Gastroesophageal sphincter (tissue), 4 donors: ENCODE results near the gene SEL1L2. TPM values are rescaled to one million over a fixed set of nuclear protein-coding genes. Genes with fewer than 3 reads are reported as not detected.

Source experiments
- ATAC-seq: fragments of 150-250 bp; one replicate; pipeline ENCODE4 v1.9.1; 2016; ENCODE audit warnings: mild to moderate bottlenecking, moderate library complexity
- H3K27ac ChIP-seq, 4 donors: fragments of 200-600 bp; sonication (generic) in 3 of 4; 1 replicate in 3 of 4; 2 replicates in 1 of 4; pipeline ENCODE4 v1.5.1; 2016 to 2019
- H3K27me3 ChIP-seq: fragments of 200-600 bp; sonication (generic); one replicate; pipeline ENCODE4 v1.5.1; 2019
- H3K36me3 ChIP-seq, 2 donors: fragments of 200-600 bp; sonication (generic); one replicate each; pipeline ENCODE4 v1.5.1; 2019; ENCODE audit warnings: control low read depth in 1 of 2
- H3K4me1 ChIP-seq, 3 donors: fragments of 200-600 bp; sonication (generic); 1 replicate in 2 of 3; 2 replicates in 1 of 3; pipeline ENCODE4 v1.5.1; 2016 to 2019; ENCODE audit warnings: control low read depth in 2 of 3
- H3K4me3 ChIP-seq, 2 donors: fragments of 200-600 bp; sonication (generic); one replicate each; pipeline ENCODE4 v1.5.1; 2019; ENCODE audit warnings: mild to moderate bottlenecking in 1 of 2, moderate library complexity in 1 of 2
- H3K9me3 ChIP-seq, 3 donors: fragments of 200-600 bp; sonication (generic); one replicate each; pipeline ENCODE4 v1.5.1; 2017 to 2019; ENCODE audit warnings: control low read depth in 2 of 3
- EP300 ChIP-seq: sonication (generic); formaldehyde crosslinking; IDR thresholded peaks from one replicate; pipeline ENCODE4 v1.6.1; 2017; ENCODE audit warnings: antibody characterized with exemption, mild to moderate bottlenecking
- POLR2A ChIP-seq, 2 donors: fragments of 450-650 bp; IDR thresholded peaks; one replicate each; pipeline ENCODE4 v1.6.1; 2017; ENCODE audit warnings: antibody characterized with exemption in 2 of 2, mild to moderate bottlenecking in 2 of 2, moderate library complexity in 1 of 2
- POLR2AphosphoS5 ChIP-seq: sonication (generic); formaldehyde crosslinking; IDR thresholded peaks from one replicate; pipeline ENCODE4 v1.6.1; 2017; ENCODE audit warnings: antibody characterized with exemption
- WGBS, 2 donors: methylation state at CpG; one replicate each; pipeline ENCODE4 v1.1.5; 2018; ENCODE audit warnings: low coverage in 1 of 2; 5-methylcytosine and 5-hydroxymethylcytosine counted together
- total RNA-seq, 4 donors: library from RNA; depleted of rRNA; stranded (reverse); fragments of >200 nt; gene quantifications; one replicate each; pipeline ENCODE4 v1.1.0, GENCODE V29; 2016
- TF ChIP-seq, protein P1 (sequence below), 4 experiments: fragments of 200-600 bp in 2 of 4; fragments of 450-650 bp in 2 of 4; sonication (generic) in 1 of 4; IDR thresholded peaks; one replicate each; pipeline ENCODE4 v1.5.1; 2017 to 2019; ENCODE audit warnings: antibody characterized with exemption in 4 of 4, mild to moderate bottlenecking in 2 of 4, moderate library complexity in 2 of 4

Gene SEL1L2
- total RNA-seq, 4 donors from 2014 or later = not detected

DNA sequence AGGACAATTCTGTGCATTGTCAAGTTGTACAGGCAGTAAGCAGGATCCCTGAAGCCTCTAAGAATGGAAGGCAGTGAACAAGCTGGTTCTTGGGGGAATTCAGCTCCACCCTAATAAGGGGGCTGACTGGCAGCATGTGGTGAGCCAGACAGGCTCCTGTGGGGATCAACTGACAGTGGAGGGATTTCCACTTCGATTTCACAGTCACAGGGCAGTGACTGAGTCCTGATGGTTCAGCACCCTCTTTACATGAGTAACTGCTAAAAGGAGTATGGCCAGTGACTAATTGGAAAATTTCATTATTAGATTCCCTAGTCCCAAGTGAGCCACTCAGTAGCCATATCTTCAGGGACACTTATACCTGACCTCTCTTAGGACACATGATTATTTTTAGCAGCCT lies 127.2 kb downstream of the SEL1L2 start:
- no peak overlapping the region for H3K4me3 ChIP-seq
- no peak for ATAC-seq

DNA sequence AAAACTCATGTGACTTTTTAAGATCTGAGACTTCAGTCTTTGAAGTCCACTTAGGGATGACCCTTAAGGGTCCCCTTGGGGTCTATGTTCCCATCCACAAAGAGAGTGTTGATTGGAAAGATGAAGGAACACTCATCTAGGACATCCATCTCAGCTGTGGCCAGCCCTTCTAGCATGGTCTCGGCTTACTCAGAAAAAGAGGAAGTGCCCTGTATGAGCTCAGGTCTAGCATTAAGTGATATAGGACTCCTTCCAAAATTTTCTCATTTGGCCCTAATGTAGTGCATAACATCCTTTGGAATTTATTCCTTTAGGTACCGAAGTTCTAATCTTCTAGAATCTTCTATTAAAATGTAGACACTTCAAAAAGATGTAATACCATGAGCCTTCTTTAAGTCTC lies 128.2 kb downstream of the SEL1L2 start:
- ATAC-seq = no peak
- 74 to 86% methylated on average over 2 of the region's 2 CpGs for WGBS, 2 donors

More for the DNA sequence above, 127.2 kb downstream of the SEL1L2 start:
- no peak for TF ChIP-seq POLR2A (IDR thresholded peaks at IDR 0.05)
- no peak for TF ChIP-seq EP300
- TF ChIP-seq, protein P1, sequence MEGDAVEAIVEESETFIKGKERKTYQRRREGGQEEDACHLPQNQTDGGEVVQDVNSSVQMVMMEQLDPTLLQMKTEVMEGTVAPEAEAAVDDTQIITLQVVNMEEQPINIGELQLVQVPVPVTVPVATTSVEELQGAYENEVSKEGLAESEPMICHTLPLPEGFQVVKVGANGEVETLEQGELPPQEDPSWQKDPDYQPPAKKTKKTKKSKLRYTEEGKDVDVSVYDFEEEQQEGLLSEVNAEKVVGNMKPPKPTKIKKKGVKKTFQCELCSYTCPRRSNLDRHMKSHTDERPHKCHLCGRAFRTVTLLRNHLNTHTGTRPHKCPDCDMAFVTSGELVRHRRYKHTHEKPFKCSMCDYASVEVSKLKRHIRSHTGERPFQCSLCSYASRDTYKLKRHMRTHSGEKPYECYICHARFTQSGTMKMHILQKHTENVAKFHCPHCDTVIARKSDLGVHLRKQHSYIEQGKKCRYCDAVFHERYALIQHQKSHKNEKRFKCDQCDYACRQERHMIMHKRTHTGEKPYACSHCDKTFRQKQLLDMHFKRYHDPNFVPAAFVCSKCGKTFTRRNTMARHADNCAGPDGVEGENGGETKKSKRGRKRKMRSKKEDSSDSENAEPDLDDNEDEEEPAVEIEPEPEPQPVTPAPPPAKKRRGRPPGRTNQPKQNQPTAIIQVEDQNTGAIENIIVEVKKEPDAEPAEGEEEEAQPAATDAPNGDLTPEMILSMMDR (IDR thresholded peaks at IDR 0.05) = no peak
- TF ChIP-seq POLR2AphosphoS5 = no peak
- Histone ChIP-seq H3K36me3 (no peaks in the 10 kb centered on the region), H3K27me3 (no peaks in the 10 kb centered on the region), H3K27ac (no peak overlapping the region), H3K4me1 (peaks cover 6 to 25% (median 8%) of the 10 kb centered on the region in 3 donors), H3K9me3 (no peaks in the 10 kb centered on the region)
- 86% methylated on average over 1 of the region's 1 CpG; no CpG with 5 or more reads in 1 of the 2 donors for WGBS, 2 donors

DNA sequence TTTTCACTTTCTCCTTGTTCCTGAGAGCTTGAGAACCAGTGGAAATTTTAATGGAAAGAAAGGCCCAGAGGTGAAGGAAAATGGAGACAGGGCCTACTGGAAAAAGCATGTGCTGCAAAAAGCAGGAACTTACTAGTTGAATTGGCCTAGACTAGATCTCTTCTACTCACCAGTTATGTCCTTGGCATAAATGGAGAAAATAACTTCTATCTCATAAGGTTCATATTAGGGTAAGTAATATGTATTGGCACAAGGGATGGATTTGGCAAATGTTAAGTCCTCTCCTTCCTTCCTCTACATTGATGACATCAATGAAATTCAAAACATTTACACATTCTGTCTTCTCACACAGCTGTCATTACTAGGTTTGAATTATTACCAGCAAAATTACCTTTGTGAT lies 131.5 kb downstream of the SEL1L2 start:
- no peak for TF ChIP-seq POLR2A (IDR thresholded peaks at IDR 0.05)
- no peak for TF ChIP-seq EP300
- TF ChIP-seq POLR2AphosphoS5 = no peak
- TF ChIP-seq, protein P1 (IDR thresholded peaks at IDR 0.05) = no peak
- peaks cover 0 to 16% (median 0%) of the 10 kb centered on the region in 3 donors for H3K4me1 ChIP-seq
- H3K27me3 ChIP-seq = no peaks in the 10 kb centered on the region
- no peak for ATAC-seq
- H3K9me3 ChIP-seq = no peaks in the 10 kb centered on the region
- H3K36me3 ChIP-seq = no peaks in the 10 kb centered on the region
- no peak overlapping the region for H3K27ac ChIP-seq
- H3K4me3 ChIP-seq = no peak overlapping the region

More for the DNA sequence above, 128.2 kb downstream of the SEL1L2 start:
- Histone ChIP-seq H3K4me1 (peaks cover 6 to 35% (median 8%) of the 10 kb centered on the region in 3 donors), H3K9me3 (no peaks in the 10 kb centered on the region), H3K27ac (no peak overlapping the region), H3K36me3 (no peaks in the 10 kb centered on the region), H3K27me3 (no peaks in the 10 kb centered on the region), H3K4me3 (no peak overlapping the region)
- TF ChIP-seq POLR2AphosphoS5 = no peak
- no peak for TF ChIP-seq EP300
- TF ChIP-seq, protein P1 (IDR thresholded peaks at IDR 0.05) = no peak
- TF ChIP-seq POLR2A (IDR thresholded peaks at IDR 0.05) = no peak

DNA sequence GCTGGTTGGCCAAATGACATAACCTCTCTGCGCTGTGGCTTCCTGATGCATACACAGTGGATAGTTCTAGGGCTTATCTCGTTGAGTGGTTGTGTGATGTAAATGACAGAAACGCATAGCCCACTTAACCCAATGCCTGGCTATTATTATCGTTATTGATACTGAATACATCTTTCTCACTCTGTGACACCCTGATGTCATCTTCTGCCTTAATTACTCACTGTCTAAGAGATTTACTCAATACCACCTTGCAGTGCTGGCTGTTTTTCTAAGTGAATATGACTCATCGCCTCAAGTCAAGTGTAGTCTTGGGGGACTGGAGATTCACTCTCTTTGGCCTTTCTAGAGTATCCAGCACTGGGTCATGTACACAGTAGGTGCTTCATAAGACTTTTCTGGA lies 132.0 kb downstream of the SEL1L2 start:
- 90 to 94% methylated on average over 5 of the region's 5 CpGs for WGBS, 2 donors
- no peaks in the 10 kb centered on the region for H3K36me3 ChIP-seq
- peaks cover 0 to 16% (median 0%) of the 10 kb centered on the region in 3 donors for H3K4me1 ChIP-seq
- H3K4me3 ChIP-seq = no peak overlapping the region
- H3K9me3 ChIP-seq = no peaks in the 10 kb centered on the region
- H3K27me3 ChIP-seq = no peaks in the 10 kb centered on the region
- ATAC-seq = no peak
- TF ChIP-seq POLR2AphosphoS5 = no peak
- TF ChIP-seq EP300 = no peak
- no peak for TF ChIP-seq POLR2A (IDR thresholded peaks at IDR 0.05)
- TF ChIP-seq, protein P1 (IDR thresholded peaks at IDR 0.05) = no peak
- H3K27ac ChIP-seq = peak overlapping the region in 2 of 4 donors; percentile 38 to 59

DNA sequence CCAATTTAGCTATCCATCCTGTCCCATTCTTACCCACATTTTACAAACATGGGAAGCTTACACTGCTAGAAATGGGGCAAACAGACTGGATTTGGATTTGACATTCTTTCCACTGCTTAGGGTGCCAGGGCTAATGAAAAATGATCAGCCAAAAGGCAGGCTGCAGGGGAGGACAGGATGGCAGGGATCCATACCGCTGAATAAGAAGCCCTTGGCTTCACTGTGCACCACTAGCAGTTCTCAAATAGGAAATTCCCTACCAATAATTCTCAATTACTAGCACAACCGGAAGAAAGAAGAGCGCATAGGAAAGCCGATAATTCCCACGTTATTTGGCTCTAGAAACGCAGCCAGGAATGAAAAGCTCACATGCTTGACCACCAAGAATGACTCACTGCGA lies 132.5 kb downstream of the SEL1L2 start:
- TF ChIP-seq POLR2A (IDR thresholded peaks at IDR 0.05) (no peak), POLR2AphosphoS5 (no peak), EP300 (no peak)
- TF ChIP-seq, protein P1 (IDR thresholded peaks at IDR 0.05) = no peak
- H3K4me1 ChIP-seq = peaks cover 0 to 16% (median 0%) of the 10 kb centered on the region in 3 donors
- H3K36me3 ChIP-seq = no peaks in the 10 kb centered on the region
- H3K27ac ChIP-seq = peak overlapping the region in 2 of 4 donors; percentile 38 to 59
- H3K4me3 ChIP-seq = no peak overlapping the region
- no peak for ATAC-seq
- 68 to 69% methylated on average over 7 of the region's 7 CpGs for WGBS, 2 donors
- H3K9me3 ChIP-seq = no peaks in the 10 kb centered on the region
- H3K27me3 ChIP-seq = no peaks in the 10 kb centered on the region
